Fibroblast of the aortic adventitia (primary cell): ENCODE measurements around the gene TMEM62. TPM values are rescaled to one million over a fixed set of nuclear protein-coding genes. Genes with fewer than 3 reads are reported as not detected.

Source experiments
- DNase-seq: peaks from one replicate; pipeline ENCODE4 v3.0.0-alpha.2; 2010; ENCODE audit warnings: low read depth
- H3K4me3 ChIP-seq: 2 replicates; pipeline ENCODE4 v1.5.1; 2011; ENCODE audit warnings: low read depth, mild to moderate bottlenecking, control low read depth, low read length, moderate library complexity
- CTCF ChIP-seq: IDR thresholded peaks from 2 replicates; pipeline ENCODE4 v1.5.1; 2011; ENCODE audit warnings: mild to moderate bottlenecking, low read length, control low read depth, inconsistent platforms; ENCODE audit not compliant: insufficient read depth
- total RNA-seq: library from RNA; depleted of rRNA; stranded (reverse); fragments of >200 nt; gene quantifications from 2 replicates; pipeline ENCODE4 v1.2.3, GENCODE V29; 2012; ENCODE audit warnings: low replicate concordance

TMEM62 gene
- total RNA-seq, 1 donor = 18.5 TPM

- DNase-seq = no peak
- no peak overlapping the region for H3K4me3 ChIP-seq
- no peak for TF ChIP-seq CTCF
These were observed 4.4 kb upstream of the TMEM62 start for GRCh38 chr15:43128980-43129335.

GRCh38 chr15:43132830-43133429, 456 bp upstream of the TMEM62 start:
- peak overlapping the region; percentile 77 for H3K4me3 ChIP-seq
- no peak for TF ChIP-seq CTCF
- DNase-seq = no peak

- no peak for TF ChIP-seq CTCF
- no peak for DNase-seq
- peak overlapping the region; percentile 77 for H3K4me3 ChIP-seq
These were observed 810 bp downstream of the TMEM62 start for GRCh38 chr15:43134157-43134635.

GRCh38 chr15:43135351-43135750, 2.0 kb downstream of the TMEM62 start:
- no peak overlapping the region for H3K4me3 ChIP-seq
- no peak for TF ChIP-seq CTCF
- no peak for DNase-seq

GRCh38 chr15:43143203-43143941, 10.0 kb downstream of the TMEM62 start:
- DNase-seq = no peak
- H3K4me3 ChIP-seq = no peak overlapping the region
- no peak for TF ChIP-seq CTCF

GRCh38 chr15:43144512-43144911, 11.1 kb downstream of the TMEM62 start:
- DNase-seq = no peak
- H3K4me3 ChIP-seq = no peak overlapping the region
- TF ChIP-seq CTCF = no peak

GRCh38 chr15:43146184-43146583, 12.8 kb downstream of the TMEM62 start:
- H3K4me3 ChIP-seq = no peak overlapping the region
- no peak for TF ChIP-seq CTCF
- DNase-seq = no peak
